ENCODE data around the gene RYR3.
"Not testable (repeated sequence)": the region's sequence is repeated elsewhere in the genome, so short reads cannot be mapped to it uniquely, and the experiment has no call there.

Gene RYR3

GRCh38 chr15:33795070-33795469 is 484.3 kb downstream of the RYR3 start:
- no peak for DNase-seq

GRCh38 chr15:33797651-33798050 is 486.9 kb downstream of the RYR3 start:
- no peak for DNase-seq

- DNase-seq: no peak
Observed at GRCh38 chr15:33801954-33802353, 491.2 kb downstream of the RYR3 start.

- DNase-seq: no peak
Observed at GRCh38 chr15:33807665-33808064, 496.9 kb downstream of the RYR3 start.

GRCh38 chr15:33808720-33809457 is 498.1 kb downstream of the RYR3 start:
- DNase-seq: no peak

- no peak for DNase-seq
Observed at GRCh38 chr15:33810073-33810595, 499.4 kb downstream of the RYR3 start.

- DNase-seq: no peak
Observed at GRCh38 chr15:33810806-33811205, 500.0 kb downstream of the RYR3 start.

- DNase-seq: no peak
Observed at GRCh38 chr15:33813891-33814290, 503.1 kb downstream of the RYR3 start.

- not testable (repeated sequence) for DNase-seq
Observed at GRCh38 chr15:33819499-33819898, 508.7 kb downstream of the RYR3 start.

GRCh38 chr15:33822479-33822878 is 511.7 kb downstream of the RYR3 start:
- DNase-seq: no peak

GRCh38 chr15:33823119-33823518 is 512.4 kb downstream of the RYR3 start:
- DNase-seq: no peak

GRCh38 chr15:33825453-33825852 is 514.7 kb downstream of the RYR3 start:
- no peak for DNase-seq

GRCh38 chr15:33826201-33826600 is 515.4 kb downstream of the RYR3 start:
- no peak for DNase-seq

GRCh38 chr15:33830351-33830750 is 519.6 kb downstream of the RYR3 start:
- DNase-seq: no peak

- DNase-seq: no peak
Observed at GRCh38 chr15:33831646-33832045, 520.9 kb downstream of the RYR3 start.

GRCh38 chr15:33834892-33835743 is 524.4 kb downstream of the RYR3 start:
- DNase-seq: no peak

- DNase-seq: no peak
Observed at GRCh38 chr15:33837294-33837693, 526.5 kb downstream of the RYR3 start.

- DNase-seq: no peak
Observed at GRCh38 chr15:33839540-33839939, 528.8 kb downstream of the RYR3 start.

GRCh38 chr15:33840615-33841014 is 529.8 kb downstream of the RYR3 start:
- DNase-seq: no peak

- DNase-seq: no peak
Observed at GRCh38 chr15:33844186-33844585, 533.4 kb downstream of the RYR3 start.

GRCh38 chr15:33844597-33844996 is 533.8 kb downstream of the RYR3 start:
- no peak for DNase-seq

GRCh38 chr15:33846142-33846541 is 535.4 kb downstream of the RYR3 start:
- DNase-seq: no peak

- no peak for DNase-seq
Observed at GRCh38 chr15:33846862-33847261, 536.1 kb downstream of the RYR3 start.

- no peak for DNase-seq
Observed at GRCh38 chr15:33848011-33848410, 537.2 kb downstream of the RYR3 start.
